Measurements from ENCODE around the gene SMYD3.
"Not testable (repeated sequence)": the region's sequence is repeated elsewhere in the genome, so short reads cannot be mapped to it uniquely, and the experiment has no call there.

The SMYD3 gene

DNA sequence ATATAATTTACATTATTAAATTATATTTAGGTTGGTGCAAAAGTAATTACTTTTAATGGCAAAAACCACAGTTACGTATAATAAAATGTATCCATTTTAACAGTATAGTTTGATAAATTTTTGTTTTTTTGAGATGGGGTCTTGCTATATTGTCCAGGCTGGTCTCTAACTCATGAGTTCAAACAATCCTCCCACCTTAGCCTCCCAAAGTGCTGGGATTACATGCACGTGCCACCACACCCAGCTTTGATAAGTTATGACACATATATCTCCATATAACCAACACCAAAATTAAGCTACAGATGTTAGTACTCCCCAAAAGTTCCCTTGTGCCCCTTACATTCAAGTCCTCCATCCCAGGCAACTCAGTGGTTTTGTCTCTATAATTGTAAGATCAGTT lies 163.1 kb downstream of the SMYD3 start:
- no peak for DNase-seq

GRCh38 chr1:246343251-246343650 lies 163.8 kb downstream of the SMYD3 start:
- DNase-seq, result no peak

DNA sequence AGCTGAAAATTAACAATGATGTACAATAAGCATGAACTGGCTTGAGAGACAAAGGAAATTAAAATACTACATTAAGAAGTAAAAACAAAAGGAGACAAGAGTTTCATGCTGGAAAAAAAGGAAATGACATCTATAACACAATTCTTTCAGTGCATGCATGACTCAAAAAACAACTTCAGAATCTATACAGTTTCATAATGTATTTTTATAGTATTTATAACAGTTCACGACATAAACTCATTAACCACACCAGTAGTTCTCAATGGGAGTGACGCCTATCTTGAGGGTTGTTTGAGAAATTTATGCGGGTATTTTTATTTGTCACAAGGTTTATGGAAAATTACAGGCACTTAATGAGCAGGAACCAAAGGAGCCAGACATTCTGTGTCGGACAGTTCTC lies 168.5 kb downstream of the SMYD3 start:
- no peak for DNase-seq

GRCh38 chr1:246338098-246338497 lies 169.0 kb downstream of the SMYD3 start:
- no peak for DNase-seq

DNA sequence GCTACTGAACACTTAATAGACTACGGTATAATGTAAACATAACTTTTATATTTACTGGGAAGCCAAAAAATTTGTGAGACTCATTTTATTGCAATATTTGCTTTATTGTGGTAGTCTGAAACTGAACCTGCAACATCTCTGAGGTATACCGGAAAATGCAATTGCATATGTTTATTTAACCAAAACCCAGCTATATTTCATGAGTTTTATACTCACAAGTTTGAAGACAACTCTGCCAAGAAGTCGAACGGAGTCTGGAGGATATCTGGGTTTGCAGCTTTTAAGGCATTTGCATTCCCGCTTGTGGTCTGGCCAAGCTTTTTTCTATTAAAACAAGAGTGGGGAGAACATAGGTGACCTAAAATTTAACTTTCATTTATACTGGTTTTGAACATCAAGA lies 171.9 kb downstream of the SMYD3 start:
- DNase-seq, result no peak

GRCh38 chr1:246333855-246334254 lies 173.2 kb downstream of the SMYD3 start:
- no peak for DNase-seq

- no peak for DNase-seq
Measured at GRCh38 chr1:246332078-246332477, 175.0 kb downstream of the SMYD3 start.

GRCh38 chr1:246329900-246330299 lies 177.2 kb downstream of the SMYD3 start:
- DNase-seq, result no peak

GRCh38 chr1:246329292-246329691 lies 177.8 kb downstream of the SMYD3 start:
- DNase-seq, result not testable (repeated sequence)

GRCh38 chr1:246324711-246325110 lies 182.4 kb downstream of the SMYD3 start:
- peak; percentile 14 for DNase-seq

- DNase-seq, result not testable (repeated sequence)
Measured at GRCh38 chr1:246324033-246324432, 183.0 kb downstream of the SMYD3 start.

GRCh38 chr1:246320286-246320685 lies 186.8 kb downstream of the SMYD3 start:
- DNase-seq, result no peak

DNA sequence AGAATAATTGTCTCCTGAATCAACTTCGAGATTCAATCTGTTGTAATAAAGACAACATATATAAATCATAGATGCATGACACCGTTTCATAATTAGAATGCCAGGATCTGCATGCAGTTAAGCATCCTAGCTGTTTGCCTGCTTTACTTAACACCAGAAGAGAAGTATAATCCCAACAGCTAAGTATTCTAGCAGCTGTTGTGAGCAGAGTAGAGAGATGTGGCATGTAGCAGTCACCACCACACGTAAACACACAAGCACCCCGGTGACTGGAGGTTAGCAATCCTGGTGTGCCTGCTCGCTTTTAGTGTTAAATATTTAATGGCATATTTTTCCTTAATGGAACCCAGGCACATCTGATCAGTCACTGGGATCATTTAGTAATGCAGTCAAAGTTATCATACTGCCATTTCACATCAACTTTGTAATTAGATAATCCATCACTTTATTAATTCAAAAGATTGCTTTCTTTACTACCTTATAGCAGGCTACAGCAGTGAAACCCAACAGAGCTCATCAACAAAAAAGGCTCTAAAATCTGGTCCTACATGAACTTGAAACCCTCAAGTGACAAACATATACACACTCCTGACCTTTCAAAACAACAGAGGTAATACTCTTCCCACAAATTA lies 187.9 kb downstream of the SMYD3 start:
- no peak for DNase-seq

GRCh38 chr1:246318622-246319021 lies 188.5 kb downstream of the SMYD3 start:
- DNase-seq, result no peak

DNA sequence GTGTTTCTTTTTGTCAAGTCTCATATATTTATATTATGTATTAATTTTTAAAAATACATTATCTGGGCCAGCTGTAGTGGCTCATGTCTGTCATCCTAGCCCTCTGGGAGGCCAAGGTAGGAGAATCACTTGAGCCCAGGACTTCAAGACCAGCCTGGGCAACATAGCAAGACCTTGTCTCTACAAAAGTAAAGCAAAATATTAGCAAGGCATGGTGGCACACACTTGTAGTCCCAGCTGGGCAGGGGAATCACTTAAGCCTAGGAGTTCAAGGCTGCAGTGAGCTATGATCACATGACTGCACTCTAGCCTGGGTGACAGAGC lies 189.1 kb downstream of the SMYD3 start:
- no peak for DNase-seq

- peak; percentile 11 for DNase-seq
Measured at GRCh38 chr1:246317332-246318035, 189.6 kb downstream of the SMYD3 start.

- DNase-seq, result no peak
Measured at GRCh38 chr1:246311461-246311860, 195.6 kb downstream of the SMYD3 start.

GRCh38 chr1:246309247-246309884 lies 197.7 kb downstream of the SMYD3 start:
- no peak for DNase-seq

GRCh38 chr1:246308533-246309075 lies 198.5 kb downstream of the SMYD3 start:
- DNase-seq, result no peak

DNA sequence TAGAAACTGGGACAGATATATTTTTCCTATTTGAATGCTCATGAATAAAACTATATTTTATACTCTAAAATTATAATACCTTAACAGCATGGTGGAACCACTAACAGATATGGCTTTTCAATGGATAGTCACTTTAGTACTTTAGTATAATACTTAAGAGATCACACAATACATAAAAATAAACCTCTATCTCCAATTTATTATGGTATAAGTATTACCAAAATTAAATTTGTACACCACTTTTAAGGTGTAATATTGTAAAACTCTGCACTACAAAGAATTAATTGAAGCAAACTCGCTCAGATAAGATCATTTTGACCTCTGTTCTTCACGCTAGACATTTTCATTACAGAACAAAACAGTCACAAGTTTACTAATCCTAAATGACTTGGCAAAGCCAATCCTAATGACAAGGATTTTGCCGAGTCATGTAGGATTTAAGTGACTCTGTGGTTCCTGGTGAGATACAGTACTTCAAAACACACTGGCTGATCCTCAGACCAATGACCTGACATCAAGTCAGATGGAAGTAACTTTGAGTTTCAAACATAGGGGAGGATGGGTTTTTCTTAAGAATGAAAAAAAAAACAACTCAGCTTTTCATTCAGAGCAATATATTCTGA lies 200.6 kb downstream of the SMYD3 start:
- DNase-seq, result no peak

GRCh38 chr1:246304484-246305259 lies 202.4 kb downstream of the SMYD3 start:
- DNase-seq, result no peak

- DNase-seq, result no peak
Measured at GRCh38 chr1:246302711-246303317, 204.3 kb downstream of the SMYD3 start.

Data from kidney glomerular epithelial cell (primary cell).